Activated CD8-positive, alpha-beta memory T cell treated with anti-CD3 and anti-CD28 coated beads, Interleukin-2, amount 50 U/mL, for 1 hour (primary cell): ENCODE measurements around the gene HBP1.
"Not testable (repeated sequence)": the region's sequence is repeated elsewhere in the genome, so short reads cannot be mapped to it uniquely, and the experiment has no call there.

Experiments
- DNase-seq: peaks from one replicate; pipeline ENCODE4 v3.0.0-alpha.2; 2020; ENCODE audit errors: extremely low read depth

Gene HBP1

DNA sequence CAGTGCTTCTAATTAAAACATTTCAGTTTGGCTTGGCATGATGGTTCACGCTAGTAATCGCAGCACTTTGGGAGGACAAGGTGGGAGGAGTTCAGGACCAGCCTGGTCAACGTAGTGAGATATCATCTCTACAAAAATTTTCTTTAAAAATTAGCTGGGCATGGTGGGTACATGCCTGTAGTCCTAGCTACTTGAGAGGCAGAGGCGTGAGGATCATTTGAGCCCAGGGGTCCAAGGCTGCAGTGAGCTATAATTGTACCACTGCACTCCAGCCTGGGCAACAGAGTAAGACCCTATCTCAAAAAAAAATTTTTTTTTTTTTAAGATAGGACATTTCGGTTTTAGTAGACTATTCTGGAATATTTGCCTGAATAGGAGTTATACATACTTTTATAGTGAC is 12.4 kb downstream of the HBP1 start:
- DNase-seq: no peak

DNA sequence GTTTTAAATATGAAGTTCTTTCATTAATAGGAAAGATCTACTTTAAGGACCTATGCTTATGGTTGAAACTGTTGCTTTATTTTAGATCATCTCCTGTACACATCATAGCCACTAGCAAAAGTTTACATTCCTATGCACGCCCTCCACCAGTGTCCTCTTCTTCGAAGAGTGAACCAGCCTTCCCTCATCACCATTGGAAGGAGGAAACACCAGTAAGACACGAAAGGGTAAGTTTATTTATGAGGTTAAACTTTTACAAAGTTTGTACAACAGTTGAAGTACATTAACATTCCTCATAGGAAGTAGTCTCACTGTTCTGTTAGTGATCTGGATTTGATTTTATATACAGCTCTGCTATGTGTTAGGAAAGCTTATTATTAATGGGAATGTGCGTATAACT is 16.9 kb downstream of the HBP1 start:
- DNase-seq: no peak

DNA sequence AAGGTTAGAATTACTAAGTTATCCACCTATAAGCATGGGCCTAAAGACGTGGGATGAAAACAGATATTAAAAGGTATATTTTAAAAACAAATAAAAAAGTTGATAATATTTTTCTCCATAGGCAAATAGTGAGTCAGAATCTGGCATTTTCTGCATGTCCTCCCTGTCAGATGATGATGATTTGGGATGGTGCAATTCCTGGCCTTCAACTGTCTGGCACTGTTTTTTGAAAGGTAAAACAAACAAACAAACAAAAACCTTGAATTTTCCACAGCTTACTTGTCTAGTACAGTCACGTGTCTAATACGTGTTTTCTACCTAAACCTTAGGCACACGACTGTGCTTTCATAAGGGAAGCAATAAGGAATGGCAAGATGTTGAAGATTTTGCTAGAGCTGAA is 17.4 kb downstream of the HBP1 start:
- no peak for DNase-seq

DNA sequence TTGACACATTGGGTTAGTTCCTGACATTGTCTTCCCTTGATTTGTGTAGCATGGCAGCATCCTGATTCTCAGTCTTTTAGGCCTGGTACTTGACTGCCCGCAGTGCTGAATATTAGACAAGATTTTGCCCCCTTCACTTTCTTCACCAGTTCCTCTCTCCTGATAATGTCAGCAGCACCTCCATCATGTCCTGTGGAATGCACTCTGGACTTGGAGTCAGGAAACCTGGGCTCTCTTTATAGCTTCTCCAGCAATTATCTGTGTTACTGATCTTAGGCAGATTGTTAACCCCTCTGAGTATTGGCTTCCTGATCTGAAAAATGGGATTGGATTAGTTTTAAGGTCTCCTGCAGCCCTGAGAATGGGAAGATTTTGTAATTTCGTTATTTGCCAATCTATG is 19.0 kb downstream of the HBP1 start:
- DNase-seq: no peak

DNA sequence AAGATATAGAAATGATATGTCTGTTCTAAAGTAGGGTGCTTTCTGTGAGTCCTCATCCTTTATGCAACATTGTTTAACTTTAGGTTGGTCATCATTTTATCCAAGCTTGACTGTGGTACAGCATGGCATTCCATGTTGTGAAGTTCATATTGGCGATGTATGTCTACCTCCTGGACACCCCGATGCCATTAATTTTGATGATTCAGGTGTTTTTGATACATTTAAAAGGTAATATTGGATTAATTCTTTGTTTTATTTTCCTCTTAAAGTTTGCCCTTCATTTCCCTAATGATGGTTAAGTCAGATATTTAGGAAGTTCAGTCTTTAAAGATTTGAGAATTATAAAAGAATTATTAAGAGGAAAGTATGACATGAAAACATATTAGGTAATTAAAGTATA is 21.3 kb downstream of the HBP1 start:
- DNase-seq: no peak

DNA sequence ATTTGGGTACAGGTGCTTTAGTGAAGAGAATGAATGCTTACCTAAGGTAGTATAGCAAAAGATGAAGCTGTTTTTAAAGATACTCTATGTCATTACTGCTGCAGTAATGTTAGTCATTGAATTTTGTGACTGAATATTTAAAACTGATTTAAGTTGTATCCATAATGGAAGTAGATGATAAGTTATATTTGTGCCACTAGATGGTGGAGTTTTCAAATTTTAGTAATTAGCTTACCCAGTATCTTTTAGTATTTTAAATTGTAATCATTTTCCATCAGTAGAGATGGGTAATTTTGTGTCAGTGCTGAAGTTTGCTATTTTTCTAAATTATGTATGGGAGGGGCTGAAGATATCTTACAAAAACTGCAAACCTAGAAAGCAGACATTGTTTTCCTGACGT is 25.2 kb downstream of the HBP1 start:
- no peak for DNase-seq

DNA sequence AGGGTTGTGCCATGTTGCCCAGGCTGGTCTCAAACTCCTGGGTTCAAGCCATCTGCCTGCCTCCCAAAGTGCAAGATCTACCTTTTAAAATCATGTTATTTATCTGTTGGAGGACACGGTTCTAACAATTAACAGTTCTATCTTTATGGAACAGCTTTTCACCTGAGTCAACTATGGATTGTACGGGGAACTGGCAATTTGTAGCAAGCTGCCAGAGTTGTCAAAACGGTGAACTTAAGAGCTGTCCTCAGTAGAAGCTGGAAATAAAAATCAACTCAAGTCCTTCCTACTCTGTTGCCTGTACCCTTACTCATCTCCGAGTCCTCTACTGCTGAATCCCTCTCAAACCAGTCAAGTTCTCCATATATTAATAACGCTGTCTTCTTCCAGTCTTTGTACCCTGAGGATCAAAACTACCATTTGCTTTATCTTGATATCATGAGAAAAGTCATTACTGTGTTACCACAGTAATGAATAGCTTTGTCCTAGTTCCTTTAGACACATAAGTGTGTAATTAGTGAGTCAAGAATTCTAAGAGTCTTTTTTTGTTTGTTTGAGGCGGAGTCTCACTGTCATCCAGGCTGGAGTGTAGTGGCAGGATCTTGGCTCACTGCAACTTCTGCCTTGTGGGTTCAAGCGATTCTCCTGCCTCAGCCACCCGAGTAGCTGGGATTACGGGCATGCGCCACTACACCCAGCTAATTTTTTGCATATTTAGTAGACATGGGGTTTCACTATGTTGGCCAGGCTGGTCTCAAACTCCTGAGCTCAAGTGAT is 28.2 kb downstream of the HBP1 start:
- DNase-seq: no peak

DNA sequence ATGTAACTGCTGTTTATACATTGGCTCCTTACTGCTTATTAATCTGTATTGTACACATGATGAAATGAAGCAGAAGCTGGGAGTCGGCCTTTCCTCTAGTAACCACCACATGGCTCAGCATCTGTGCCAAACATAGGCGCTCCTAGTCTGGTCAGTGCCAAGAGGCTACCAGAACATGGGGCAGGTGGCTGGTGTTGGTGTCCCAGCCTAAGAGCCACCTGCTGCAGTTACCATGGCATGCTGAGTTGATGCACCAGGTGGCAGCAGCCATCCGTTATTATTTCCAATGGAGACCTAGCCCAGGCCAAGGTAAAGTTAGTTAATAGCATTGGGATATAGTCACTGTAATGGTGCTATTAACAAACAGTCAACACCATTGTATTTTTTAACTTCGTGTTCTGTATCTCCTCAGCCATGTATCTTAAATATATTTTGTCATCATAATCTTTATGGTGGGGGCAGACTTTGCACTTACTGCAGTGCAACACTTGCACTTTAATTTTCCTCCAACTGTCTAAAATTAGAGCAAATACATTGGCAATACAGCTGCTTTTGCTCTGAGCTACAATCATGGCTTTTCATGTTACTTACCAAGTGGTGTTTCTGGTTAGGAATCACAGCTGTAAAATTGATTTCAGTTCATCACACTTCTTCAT is 33.1 kb downstream of the HBP1 start:
- no peak for DNase-seq

DNA sequence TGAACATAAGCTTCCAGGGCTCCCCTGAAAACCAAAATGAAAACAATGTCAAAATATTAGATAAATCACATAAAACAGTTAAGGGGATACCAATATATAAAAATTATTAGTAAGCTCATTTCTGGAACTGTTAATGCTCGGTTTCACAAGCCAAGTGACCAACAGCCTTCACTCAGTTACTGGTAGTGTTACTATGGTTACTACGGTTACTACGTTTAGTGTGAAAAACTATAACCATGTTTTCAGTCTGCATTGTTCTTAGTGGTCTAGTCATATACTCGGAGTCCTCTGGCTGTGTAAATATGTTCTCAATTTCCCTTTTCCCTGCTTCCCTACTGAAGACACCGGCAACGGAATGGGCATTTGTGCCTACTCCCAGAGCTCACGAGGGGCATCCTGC is 34.8 kb downstream of the HBP1 start:
- DNase-seq: no peak

DNA sequence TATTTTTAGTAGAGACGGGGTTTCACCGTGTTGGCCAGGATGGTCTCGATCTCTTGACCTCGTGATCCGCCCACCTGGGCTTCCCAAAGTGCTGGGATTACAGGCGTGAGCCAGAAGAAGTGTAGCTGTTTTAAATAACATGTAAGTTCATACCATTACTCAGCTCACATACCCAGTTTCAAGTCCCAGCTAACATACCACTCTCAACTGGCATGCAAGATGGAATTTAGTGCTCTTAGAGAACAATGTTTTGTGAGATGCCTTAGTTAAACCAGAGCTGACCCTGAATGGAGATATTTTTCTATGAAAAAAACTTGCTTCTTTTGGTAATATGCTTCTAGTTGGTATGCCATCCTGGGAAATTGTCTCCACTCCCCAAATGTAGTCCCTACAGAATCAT is 37.3 kb downstream of the HBP1 start:
- DNase-seq: no peak

DNA sequence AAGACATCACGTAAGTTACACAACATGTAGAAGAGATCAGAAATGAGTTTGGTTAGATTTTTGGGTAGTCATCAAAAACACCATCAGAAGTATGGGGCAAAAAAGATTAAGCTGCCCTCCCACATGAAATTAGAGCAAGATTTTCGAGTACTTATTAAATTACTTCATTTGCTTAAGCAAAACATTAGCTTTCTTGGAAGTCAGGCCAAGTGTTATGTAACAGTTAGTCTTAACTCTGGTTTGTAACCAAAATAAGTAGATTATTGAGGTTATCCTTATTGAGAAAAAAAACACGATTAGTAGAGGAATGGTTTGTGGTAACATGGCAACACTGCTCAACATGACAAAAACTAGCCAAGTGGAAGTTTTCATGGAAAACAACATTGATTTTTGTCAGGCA is 37.9 kb downstream of the HBP1 start:
- no peak for DNase-seq

DNA sequence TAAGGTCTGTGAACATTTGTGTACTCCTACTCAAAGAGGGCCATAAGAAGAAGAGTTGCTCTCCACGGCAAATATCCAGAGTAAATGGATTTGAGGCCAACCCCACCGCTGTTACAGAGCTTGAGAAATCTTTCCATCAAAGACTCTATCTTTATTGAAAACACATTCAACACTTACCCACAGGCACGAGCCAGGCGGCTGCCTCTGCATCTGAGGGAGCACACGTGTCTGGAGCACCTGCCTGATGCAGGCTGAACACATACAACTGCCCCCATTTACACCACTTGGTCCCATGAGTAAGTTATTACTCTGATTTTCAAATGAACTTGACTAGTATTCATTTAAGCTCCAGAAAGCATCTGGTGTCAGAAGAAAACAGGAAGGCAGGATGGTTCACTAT is 38.7 kb downstream of the HBP1 start:
- DNase-seq: no peak

DNA sequence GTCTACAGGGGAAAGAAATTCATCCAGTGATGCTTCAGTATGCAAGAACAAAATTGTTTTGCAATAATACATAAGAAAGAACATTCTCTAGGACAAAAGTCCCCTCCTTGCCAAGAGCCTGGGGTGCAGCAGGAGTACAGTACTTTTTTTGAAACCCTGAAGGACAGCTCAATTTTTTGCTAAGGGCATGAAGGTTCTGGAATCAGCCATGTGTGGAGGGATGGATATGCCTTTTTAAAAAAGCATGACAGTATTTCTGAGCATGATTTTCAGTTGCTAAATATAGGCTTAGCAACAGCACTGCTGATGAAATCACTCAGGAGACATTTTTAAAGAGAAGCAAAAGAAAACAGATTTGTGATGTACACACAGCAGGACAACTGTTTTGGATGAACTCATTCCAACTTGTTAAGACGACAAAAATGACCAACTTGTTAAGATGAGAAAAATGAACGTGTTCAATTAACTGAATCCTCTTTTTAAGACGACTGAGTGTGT is 39.3 kb downstream of the HBP1 start:
- DNase-seq: no peak

DNA sequence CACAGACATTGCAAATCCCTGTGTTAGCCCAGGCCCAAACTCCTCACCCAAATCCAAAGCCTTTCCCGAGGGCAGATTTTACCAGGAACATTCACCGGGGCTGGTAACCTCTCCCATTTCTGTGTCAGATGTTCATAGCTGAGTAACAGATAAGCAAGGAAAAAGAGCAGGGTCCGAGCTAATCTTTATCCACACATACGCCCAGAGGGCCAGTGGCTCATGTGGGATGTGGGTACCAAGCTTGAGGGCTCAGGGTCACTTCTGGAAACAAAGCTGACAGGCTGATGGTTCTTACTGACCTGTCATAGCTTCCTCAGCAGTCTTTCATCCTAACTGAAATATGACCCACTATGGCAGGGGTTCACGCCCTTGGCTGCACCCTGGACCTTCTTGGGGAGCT is 39.8 kb downstream of the HBP1 start:
- no peak for DNase-seq

DNA sequence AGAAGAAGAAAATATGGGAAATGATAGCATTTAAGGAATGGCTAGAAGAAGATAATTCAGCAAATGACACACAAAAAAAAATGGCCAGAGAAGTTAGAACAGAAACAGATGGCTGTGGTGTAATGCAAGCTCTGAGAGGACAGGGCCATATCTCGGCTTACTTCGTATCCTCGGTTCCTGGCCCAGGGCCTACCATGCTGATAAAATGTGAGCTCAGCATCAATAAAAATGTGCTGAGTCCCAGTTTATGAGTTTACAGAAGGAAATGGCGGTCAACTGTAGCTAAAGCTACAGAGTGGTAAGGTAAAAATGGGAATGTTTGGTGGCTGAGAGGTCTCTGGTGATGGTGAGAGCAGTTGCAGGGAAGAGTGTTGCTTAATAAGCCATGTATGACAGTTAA is 40.8 kb downstream of the HBP1 start:
- no peak for DNase-seq

DNA sequence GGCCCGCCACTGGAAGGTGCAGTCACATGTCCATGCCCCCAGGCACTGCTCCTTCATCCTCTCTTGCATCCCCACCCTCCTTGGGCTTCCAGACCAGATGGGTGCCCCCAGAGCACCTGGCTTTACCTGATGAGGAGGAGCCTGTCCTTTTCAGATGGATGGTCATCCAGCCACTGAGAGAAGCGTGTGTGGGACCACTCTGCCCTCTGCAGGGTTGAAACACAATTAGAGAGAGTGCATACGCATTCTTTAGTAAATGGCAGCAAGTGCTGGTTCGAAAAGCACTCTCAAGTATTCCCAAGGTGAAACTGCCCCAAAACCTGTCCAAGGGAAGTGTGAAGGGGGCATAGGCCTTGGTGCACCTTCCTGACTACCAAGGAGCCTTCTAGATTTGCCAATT is 41.6 kb downstream of the HBP1 start:
- DNase-seq: no peak

DNA sequence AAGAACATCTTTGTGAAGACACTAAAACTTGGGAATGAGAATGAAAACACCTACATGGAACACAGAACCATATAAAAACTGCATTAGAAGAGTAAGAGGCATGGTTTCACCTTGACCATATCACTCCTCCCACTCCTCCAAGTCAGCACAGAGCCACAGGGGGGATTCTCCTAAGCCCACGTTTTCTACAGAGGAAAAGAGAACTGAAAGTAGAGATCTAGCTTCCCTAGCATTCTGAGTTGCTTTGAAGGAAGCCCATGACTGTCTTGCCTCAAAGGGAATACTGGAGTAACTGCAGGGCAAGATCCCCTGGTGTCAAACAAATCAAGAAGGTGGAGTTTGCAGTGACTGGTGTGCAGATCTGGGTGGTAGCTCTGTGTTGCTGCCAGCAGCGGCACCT is 43.9 kb downstream of the HBP1 start:
- no peak for DNase-seq

DNA sequence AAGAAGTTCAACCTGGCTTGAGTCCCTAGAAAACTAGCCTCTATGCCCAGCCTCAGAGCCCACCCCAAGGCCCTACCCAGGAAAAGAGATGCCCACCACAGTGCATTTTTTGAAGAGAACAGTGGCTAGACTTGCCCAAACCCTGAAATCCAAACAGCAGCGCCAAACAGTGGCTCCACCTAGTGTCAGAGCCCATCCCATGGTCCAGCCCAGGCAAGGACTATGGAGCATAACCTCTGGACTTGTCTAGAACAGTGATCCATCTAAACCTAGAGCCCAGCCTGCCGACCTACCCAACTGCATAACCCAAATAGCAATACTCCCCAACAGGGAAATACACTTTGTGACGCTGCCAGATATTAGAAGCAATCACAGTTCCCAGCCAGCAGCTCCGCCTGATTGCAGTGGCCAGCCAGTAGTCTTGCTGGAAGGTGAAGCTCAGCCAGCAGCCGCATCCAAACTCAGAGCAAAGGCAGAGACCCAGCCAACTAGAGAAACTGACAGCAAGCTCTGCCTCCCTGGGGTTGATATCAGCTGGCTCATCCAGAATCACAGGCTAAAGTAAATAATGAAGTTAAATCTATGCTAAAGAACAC is 44.5 kb downstream of the HBP1 start:
- no peak for DNase-seq

DNA sequence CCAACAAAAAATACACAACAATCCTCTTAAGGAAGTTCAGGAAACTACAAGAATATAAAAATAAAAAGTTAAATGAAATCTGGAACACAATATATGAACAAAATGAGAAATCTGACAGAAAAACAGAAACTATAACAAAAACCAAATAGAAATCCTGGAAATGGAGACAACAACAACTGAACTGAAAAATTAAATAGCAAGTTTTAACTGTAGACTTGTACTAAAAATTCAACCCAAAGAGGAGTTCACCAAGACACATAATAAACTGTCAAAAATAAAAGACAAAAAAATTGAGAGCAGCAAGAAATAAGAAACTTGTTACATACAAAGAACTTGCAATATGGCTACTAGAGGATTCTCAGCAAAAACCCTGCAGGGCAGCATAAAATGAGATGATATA is 45.1 kb downstream of the HBP1 start:
- DNase-seq: no peak

DNA sequence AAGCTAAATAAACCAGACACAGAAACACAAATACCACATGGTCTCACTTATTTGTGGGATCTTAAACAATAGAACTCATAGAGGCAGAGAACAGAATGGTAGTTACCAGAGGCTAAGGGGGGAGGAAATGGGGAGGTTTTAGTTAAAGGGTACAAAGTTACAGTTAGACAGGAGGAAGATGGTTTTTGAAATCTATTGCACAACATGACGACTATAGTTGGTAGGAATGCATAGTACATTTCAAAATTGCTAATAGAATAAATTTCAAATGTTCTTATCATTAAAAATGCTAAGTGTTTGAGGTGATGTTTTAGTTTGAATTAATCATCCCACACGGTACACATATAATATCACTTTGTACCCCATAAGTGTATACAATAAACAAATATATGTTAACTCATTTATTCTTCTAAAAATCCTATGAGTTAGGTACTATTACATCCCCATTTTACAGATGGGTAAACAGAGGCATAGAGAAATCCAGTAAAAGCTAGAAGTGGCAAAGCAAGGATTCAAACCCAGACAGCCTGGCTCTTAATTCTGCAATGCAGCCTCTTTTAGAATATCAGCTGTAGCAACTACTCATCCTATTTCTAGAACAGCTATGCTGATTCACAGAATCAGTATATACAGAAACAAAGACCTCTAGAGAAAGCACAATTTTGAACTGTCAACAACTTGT is 50.9 kb downstream of the HBP1 start:
- no peak for DNase-seq

DNA sequence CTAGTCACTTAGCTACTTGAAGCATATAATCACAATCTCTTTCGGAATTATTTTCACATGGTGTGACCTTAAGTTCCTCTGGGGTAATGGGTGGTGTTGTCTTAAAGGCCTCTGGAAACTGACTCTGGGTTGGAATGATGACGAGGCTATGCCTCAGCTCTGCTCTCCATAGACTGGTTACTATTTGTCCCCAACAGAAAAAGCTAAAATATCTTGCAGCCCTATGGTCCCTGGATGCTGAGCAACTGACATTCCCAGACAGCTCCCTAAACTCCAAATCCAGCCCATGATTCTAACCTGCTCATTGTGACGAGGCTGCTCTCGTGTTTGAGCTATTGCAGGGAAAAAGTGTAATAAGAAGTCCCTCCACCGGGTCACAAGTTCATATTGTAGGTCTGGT is 51.6 kb downstream of the HBP1 start:
- no peak for DNase-seq

DNA sequence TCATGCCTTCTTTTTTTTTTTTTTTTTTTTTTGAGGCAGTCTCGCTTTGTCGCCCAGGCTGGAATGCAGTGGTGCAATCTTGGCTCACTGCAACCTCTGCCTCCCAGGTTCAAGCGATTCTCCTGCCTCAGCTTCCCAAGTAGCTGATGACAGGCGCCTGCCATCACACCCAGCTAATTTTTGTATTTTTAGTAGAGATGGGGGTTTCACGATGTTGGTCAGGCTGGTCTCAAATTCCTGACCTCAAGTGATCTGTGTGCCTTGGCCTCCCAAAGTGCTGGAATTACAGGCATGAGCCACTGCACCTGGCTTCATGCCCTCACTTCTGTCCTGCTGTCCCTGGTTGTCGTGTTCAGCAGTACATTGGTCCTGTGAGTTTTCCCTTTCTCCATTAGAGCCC is 52.0 kb downstream of the HBP1 start:
- DNase-seq: not testable (repeated sequence)
